ENCODE data around the gene FBXL16.

The FBXL16 gene

GRCh38 chr16:689175-689897 lies 16.3 kb downstream of the FBXL16 start:
- no peak for DNase-seq

DNA sequence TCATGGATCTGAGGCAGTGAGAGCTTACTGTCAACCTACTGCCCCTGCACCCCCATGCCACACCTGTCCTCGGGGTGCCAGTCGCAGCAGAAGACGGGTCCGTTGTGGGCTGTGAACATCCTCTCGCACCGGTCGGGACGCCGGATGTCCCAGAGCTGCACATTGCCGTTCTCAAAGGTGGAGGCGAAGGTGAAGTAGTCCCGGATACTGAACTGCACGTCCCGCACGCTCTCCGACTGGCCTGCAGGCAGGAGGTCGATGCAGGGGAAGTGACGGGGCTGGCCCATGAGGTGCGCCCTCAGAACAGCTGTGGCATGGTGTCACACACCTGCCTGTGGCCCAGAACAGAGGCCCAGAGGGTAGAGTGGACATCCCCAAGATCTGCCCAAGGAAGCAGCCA lies 18.1 kb downstream of the FBXL16 start:
- no peak for DNase-seq

DNA sequence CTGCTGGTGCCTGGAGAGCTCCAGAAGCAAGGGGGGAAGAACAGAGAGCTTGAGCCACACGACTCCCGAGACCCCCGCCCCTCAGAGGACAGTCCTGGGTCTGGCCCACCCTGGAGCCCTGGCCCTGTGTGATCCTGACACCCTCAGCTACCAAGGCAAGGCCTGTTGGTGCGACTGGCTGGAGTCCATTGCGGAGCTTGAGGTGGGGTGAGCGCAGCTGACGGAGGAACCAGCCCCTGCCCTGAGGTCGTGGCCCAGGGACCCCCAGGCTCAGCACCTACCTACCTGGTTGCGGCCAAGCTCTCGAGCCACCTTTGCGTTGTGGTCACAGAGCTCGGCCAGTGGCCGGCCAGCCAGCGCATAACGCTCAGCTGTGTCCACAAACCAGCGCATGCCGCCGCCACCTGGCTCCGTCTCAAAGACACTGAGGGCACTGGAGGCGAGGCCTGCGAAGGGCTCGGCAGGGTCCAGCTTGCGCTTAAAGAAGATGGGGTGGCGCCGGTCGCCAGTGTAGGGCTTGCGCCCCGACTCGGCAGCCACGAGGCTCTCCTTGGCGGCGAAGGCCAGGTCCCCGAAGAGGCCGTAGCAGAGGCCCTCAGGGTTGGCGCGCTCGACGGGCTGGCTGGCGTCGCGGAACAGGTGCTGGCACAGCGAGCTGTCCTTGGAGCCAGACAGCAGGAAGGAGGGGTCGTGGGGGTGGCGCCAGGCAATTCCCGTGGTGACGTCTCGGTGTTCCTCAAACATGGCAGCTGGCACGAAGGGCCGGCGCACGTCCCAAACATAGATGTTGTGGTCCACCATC lies 18.9 kb downstream of the FBXL16 start:
- DNase-seq, result no peak

DNA sequence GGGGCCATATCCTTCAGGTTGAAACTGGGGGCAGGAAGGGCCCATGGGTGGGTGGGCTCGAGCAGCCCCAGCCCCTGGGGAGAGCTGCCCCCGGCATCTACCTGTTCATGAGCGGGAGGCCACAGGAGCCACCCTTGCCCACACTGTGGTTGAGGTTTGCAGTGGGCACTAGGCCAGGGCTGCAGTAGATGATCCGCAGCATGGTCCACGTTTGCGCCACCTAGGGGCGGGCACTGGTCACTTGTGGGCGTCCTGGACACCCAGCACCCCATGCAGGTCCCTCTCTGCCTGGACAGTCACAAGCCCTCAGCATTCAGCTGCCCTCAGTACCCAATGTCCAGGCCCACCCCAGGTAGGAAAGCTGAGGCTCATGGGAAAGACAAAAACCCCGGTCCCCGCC lies 19.6 kb downstream of the FBXL16 start:
- no peak for DNase-seq

GRCh38 chr16:684961-685696 lies 20.5 kb downstream of the FBXL16 start:
- DNase-seq, result no peak

DNA sequence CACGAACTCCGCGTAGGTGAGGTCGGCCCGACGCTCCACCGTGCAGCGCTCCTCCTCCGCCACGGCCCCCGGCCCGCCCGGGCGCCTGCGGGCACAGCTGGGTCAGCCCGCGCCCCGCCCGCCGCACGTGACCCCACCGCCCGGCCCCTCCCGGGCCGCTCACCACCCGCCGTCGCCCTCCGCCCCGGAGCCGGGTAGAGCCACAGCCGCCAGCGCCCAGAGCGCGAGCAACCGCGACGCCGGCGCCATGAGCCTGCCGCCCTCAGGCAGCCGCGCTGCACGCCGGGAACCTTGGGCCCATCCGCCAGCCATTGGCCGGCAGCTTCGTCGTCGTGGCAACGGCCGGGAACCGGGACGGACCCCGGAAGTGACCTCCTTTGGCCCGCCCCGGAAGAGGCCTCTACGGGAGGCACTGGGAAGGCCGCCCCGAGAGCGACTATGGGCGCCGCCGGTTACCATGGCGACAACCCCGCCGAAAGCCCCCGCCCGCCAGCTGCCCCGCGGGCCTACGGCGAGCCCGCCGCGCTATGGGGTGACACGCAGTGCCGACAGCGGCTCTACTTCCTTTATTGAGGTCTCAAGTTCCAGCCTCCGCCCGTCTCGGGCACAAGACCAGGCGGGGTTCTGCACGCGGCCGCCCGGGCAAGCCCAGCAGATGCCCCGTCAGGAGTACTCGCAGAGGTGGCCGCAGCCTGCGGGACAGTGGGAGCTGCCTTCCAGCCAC lies 21.4 kb downstream of the FBXL16 start, which contains the start of gene JMJD8:
Gene JMJD8, minus strand, starts transcription at position 264 of the 724 bp plus-strand sequence. Its CDS starts 15 bp downstream, at position 249.
- DNase-seq, result peak; percentile 98 to 99

DNA sequence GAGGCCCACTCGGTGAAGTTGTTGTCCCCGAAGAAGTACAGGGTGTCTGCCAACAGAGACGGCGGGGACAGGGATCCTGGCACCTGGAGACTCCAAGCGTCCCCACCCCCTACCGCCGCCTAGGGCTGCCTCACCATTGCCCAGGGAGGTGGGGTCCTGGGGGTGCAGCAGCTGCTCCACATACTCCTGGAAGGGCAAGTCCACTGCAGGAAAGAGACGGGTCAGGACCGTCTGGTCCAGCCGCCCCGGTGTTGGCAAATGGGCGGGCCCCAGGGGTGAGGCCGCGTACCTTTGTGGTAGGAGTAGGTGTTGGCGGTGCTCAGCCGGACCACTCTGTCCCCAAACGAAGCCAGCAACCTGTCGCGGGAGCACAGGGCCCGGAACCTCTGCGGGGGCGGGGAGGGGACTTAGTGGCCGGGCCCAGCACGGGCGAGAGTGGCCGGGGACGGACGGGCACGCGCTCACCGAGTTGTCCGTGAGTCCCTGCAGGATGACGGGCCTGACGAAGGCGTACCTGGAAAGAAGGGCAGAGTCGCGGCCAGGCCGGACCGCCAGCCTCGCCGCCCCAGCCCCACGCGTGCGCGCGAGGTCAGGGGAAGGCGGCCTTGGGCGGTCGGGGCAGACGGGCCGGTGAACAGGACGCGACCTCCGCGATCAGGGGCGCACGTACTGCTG lies 22.1 kb downstream of the FBXL16 start:
- DNase-seq, result no peak

DNA sequence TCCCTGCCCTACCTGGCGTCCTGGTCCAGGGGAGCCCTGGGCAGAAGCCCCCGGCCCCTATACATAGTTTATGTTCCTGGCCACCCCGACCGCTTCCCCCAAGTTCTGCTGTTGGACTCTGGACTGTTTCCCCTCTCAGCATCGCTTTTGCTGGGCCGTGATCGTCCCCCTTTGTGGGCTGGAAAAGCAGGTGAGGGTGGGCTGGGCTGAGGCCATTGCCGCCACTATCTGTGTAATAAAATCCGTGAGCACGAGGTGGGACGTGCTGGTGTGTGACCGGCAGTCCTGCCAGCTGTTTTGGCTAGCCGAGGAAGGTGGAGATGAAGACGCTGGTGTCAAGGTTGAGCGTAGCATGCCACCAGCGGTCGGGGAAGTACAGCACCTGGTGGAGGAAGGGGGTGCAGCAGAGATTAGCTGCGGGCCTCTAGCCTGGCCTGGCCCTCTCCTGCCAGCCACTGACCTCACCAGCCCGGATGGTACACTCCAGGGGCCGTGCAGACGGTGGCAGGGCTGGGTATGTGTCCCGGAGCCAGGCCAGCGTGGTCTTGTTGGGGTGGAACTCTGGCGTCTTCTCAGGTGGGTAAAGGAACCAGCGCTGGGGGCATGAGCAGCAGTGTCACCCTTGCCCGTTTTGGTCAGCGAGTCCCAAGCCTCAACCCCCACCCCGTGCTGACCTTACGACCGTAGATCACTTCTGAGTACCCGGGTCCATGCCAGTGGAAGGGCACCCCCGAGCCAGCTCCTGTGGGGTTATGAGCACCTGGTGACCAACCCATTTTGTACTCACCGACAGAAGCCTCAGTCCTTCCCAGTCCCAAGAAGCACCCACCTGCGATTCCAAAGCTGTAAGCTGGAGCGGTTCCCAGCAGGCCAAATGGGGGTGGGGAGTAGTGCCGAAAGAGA lies 22.9 kb downstream of the FBXL16 start:
- no peak for DNase-seq

DNA sequence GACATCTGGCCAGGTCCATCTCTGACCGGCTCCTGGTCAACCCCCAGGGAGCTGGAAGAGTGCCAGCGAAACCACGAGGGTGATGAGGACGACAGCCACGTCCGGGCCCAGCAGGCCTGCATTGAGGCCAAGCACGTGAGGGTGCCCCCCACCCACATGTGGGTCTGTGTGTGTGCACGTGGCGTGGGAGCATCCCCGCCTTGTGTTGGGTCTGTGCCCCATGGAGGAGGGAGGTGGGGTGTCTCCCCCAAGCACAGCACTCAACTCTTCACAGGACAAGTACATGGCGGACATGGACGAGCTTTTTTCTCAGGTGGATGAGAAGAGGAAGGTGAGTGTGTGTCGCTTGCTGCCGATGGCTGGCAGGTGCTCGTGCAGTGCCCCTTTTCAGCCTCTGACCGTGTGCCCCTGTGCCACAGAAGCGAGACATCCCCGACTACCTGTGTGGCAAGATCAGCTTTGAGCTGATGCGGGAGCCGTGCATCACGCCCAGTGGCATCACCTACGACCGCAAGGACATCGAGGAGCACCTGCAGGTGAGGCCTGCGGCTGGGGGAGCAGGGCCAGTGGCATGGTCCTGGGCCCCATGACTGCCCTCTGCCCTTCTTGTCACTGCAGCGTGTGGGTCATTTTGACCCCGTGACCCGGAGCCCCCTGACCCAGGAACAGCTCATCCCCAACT lies 23.7 kb downstream of the FBXL16 start:
- DNase-seq, result no peak

GRCh38 chr16:680967-681745 lies 24.4 kb downstream of the FBXL16 start:
- DNase-seq, result no peak

DNA sequence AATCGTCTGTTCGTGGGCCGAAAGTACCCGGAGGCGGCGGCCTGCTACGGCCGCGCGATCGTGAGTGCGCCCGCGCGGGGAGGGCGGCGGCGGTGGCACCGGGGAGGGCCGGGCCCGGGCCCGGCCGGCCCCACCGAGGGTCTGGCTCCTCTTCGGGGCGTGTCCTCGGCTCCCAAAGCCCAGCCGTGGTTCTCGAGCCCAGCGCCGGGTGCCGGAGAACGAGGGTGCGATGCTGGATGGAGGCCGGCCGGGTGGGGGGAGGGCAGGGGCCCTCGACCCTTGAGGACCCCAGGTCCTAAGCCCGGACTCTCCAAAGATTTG lies 25.0 kb downstream of the FBXL16 start:
- DNase-seq, result no peak

- DNase-seq, result peak; percentile 86 to 88
These were observed 25.6 kb downstream of the FBXL16 start, which contains the start of gene STUB1 for GRCh38 chr16:679814-680624. TSS of gene STUB1 (plus strand) at chr16:680410. CDS start at chr16:680526, 116 bp downstream.

- peak; percentile 58 to 60 for DNase-seq
These were observed 26.5 kb downstream of the FBXL16 start for GRCh38 chr16:678858-679813.

DNA sequence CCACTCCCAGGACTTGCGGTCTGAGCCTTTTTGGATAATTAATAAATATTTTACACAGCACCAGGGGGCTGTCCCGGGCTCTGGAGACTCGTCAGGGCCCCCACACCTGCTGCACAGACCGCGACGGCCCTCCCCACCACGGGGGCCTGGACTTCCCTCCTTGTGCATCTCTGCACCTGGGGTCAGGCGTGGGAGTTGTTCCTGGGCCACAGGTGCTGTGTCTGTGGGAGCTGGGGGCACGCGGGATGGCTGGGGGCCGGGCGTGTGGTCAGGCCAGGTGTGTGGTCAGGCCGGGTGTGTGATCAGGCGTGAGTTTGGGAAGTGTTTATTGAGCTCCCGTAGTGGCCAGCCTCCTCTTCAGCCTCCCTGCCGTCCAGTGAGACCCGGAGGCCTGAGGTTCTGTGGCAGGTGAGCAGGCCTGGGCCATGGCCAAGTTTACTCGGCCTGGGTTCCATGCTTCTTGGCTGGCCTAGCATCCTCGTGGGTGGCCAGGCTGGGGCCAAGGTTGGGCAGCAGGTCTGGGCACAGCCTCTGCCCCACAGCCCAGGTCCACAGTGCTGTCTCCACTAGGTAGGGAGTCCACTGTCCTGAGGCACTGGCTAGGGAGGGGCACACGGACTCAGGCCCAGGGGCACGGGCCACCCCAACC lies 27.3 kb downstream of the FBXL16 start:
- DNase-seq, result no peak

DNA sequence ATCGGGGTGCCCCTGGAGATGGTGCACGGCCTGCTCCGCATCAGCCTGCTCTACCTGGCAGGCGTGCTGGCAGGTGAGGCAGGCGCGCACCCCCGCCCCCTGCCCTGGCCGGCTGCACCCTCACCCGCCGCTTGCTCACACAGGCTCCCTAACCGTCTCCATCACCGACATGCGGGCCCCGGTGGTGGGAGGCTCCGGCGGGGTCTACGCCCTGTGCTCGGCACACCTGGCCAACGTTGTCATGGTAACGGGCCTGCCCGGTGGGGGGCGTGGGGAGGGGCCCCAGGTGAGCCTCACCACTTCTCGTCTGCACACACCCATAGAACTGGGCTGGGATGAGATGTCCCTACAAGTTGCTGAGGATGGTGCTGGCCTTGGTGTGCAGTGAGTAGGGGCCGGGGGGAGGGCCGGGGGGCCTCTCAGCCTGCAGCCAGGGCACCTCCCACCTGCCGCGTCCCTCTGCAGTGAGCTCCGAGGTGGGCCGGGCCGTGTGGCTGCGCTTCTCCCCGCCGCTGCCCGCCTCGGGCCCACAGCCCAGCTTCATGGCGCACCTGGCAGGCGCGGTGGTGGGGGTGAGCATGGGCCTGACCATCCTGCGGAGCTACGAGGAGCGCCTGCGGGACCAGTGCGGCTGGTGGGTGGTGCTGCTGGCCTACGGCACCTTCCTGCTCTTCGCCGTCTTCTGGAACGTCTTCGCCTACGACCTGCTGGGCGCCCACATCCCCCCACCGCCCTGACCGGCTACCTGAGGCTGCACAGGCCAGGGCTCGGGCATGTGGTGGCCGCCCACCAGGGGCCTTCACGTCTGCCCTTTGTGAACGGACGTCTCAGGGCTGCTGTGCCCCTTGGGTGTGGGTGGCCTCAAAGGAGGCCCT lies 28.0 kb downstream of the FBXL16 start:
- no peak for DNase-seq

GRCh38 chr16:676913-677312 lies 28.7 kb downstream of the FBXL16 start:
- peak; percentile 34 to 53 for DNase-seq

Measured in CD4-positive, alpha-beta T cell treated with Interleukin-1 beta for 1 hour (primary cell).